Midbrain (tissue), 1 donor: ENCODE measurements around the gene COL9A3.

Experiments
- DNase-seq: peaks from one replicate; lab custom pipeline; 2025; lab: John Stamatoyannopoulos, UW

COL9A3 gene

GRCh38 chr20:62796699-62797491 is 20.0 kb upstream of the COL9A3 start:
- DNase-seq, result no peak

GRCh38 chr20:62797671-62798532 is 18.9 kb upstream of the COL9A3 start:
- DNase-seq, result no peak

- no peak for DNase-seq
Observed at GRCh38 chr20:62799036-62799435, 17.8 kb upstream of the COL9A3 start.

GRCh38 chr20:62799459-62799858 is 17.4 kb upstream of the COL9A3 start:
- no peak for DNase-seq

DNA sequence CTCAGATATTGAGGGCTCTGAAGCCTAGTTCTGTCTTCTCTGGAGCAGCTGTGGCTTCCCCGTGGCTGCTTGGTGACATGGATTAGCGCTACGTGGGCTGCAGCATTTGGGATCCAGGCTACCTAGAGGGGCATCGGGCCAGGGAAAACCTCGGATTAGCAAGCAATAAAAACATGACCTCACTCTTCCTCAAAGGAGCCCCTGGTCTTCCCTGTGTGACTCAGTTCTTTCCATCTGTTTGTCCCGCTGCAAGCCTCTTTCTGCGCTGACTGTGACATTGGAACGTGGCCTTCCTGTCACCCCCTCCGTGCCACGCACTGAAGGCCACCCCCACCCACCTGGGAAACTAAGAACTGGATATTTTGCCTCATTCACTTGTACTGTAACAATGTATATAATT is 17.0 kb upstream of the COL9A3 start:
- no peak for DNase-seq

DNA sequence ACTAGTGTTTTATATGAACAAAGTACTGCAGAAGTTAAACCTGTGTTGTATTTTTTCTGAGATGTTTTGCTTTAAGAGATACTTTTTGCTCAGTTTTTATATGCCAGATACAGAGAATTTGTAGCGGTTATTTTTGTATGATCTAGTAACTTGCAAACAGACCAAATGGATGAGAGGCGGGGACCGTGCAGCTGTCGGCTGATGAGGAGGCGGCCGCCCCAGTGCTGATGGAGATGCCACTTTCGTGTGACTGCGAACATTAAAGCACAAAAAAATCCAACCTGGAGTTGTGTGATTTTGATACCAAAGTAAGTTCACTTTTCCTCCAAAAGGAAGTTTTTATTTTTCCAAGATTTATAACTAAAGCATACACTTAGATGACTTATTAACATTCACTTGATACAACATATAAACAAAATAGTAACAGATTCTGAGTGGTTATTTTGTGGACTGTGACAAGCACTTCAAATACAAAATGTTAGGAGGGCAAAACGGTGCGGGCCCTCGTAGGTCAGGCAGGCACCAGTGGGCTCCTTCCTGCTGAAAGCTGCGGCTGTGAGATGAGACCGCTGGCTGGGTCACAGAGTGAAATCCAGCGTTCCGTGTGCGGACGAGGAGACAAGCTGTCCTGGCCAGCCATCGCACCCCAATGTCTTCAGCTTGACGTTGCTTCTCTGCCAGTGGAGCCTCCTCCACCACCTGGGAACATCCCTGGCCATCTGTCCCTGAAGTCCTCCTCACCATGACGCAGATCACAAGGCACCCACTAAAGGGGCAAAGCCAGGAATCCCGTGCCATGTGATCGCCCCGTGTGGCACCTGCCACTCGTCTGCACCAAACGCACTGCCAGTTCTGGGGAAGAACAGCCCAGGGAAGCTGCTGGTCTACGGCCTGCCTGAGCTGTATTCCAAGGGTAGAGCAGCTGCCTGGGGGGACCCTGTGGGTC is 16.3 kb upstream of the COL9A3 start:
- no peak for DNase-seq

DNA sequence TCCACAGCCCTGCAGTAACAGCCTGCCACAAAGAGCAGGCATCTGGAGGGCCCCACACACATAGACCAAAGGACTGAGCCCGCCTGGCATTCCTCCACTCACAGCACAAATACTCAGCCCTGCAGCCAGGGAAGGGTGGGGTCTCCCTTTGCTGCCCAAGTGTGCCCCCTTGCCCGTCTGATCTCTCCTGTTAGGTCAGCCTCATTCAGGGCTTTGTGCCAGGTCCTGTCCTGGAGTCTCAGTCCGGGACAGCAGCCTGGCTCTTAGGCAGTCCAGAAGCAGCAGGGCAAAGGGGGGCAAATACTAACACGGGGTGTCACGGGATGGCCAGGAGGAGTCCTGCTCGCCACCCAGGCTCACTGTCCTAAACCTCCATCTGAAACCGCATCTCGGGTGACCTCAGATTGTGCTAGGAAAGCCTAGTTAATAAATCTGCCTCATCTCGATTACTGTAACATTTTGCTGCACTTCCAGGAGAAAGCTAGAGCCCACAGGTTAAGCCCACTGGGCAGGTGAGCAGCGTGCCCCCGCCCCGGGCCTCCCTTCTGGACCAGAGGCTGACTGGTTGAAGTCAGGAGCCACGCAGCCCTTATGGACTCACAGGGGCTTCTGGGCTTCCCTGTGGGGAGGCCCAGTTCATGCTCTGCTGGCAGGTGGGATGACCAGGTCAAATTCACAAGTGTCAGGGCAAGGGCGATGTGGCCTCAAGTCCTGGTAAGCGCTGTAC is 15.4 kb upstream of the COL9A3 start:
- no peak for DNase-seq

DNA sequence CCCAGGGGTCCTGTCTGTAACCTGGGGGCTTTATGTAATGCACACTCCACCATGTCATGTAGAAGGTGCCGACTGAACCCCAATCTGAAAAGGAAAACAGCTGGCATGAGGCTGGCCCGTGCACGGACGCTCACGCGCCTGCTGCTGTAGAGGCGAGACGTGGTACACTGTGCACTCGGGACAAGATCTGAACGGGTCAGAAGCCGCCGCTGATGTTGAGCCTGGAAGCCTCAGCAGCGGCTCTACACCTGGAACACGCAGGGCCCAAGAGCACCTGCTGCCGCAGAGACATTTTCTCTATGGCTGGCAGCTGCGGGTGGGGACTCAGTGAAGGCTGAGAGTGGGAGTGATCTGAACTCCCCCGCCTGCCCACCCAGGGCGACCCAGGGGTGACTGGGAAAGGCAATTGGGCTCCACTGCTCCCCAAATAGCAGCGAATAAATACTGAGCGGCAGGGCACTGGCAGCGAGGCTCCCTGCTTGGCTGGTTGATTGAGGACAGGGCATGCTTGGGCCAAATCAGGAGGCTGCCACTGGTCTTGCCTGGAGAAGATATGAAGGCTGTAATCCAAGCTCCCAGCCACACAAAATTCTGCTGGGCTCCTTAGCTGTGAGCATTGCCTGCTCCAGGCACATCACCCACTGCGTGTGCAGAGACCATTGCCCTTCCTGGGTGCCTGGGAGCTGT is 14.7 kb upstream of the COL9A3 start:
- DNase-seq, result no peak

- DNase-seq, result peak; percentile 55
Observed at GRCh38 chr20:62804021-62804626, 12.7 kb upstream of the COL9A3 start.

DNA sequence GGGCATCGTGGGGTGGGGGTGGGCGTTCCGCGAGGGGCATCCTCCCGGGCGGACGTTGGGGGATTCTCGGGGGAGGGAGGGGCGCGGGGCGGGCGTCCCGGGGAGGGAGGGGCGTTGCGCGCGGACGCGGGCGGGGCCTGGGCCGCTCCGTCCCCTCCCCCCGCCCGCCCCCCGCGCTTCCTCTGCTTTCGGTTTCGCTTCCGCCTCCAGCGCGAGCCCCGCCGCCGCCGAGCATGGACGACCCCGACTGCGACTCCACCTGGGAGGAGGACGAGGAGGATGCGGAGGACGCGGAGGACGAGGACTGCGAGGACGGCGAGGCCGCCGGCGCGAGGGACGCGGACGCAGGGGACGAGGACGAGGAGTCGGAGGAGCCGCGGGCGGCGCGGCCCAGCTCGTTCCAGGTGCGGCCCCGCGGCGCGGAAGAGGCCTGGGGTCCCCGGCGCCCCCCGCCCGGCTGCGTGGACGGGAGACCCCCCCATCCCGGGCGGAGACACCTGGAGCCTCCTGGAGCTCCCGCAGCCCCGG is 12.2 kb upstream of the COL9A3 start, which contains the start of gene OGFR:
Gene OGFR (plus strand): TSS at position 209 of the 528 bp plus-strand sequence. CDS start 25 bp downstream, at position 234.
- DNase-seq, result peak; percentile 63

DNA sequence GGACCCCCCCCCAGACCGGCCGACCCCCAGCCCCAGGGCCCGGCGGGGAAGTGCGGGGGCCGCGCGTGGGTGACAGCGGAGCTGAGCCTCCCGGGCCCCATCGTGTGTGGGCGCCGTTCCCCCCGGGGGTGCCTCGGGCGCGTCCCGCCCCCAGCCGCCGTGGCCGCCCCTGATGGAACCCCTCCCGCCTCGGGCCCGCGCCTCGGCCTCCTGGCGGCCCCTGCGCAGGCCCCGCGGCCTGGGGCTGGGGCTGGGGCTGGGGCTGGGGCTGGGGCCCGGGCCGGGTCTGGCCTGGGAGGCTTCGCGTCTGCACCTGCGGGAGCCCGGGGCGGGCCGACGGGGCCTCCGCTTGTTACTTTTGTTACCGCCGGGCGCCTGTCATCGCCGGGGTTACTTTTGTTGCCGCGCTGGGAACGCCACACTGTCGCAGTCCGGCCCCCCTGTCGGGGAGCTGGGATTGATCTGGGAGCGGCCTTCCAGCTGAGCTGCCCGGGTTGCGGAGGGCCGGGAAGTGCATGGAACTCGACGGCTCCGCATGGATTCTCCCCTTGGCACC is 11.6 kb upstream of the COL9A3 start:
- DNase-seq, result no peak

DNA sequence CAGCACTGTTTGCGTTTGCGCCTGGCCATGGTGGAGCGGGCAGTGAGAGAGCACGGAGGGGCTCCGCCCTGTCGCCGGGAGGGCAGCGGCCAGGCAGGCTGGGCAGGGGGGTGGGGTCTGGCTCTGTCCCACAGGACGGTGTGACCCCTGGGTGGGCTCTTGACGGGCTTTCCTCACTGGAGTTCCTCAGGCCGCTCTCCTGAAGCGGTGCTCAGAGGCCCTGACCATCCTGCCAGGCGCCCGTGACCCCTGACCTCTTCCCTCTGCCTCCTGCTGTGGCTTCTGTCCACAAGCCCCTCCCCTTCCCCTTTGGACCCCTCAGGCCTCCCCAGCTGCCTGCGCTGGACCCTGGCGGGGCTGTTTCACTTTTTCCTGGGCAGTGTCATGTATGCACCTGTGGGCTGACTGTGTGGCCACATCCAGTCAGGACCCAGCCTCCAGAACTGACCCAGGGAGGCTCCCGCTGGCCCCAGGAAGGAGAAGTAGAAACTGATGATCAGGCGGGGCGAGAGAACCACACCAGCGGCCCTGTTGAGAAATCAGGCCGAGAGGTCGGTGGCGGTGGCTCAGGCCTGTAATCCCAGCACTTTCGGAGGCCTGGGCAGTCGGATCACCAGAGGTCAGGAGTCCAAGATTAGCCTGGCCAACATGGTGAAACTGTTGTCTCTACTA is 11.0 kb upstream of the COL9A3 start:
- DNase-seq, result no peak

GRCh38 chr20:62806383-62807050 is 10.3 kb upstream of the COL9A3 start:
- no peak for DNase-seq

- DNase-seq, result no peak
Observed at GRCh38 chr20:62807444-62808210, 9.2 kb upstream of the COL9A3 start.

DNA sequence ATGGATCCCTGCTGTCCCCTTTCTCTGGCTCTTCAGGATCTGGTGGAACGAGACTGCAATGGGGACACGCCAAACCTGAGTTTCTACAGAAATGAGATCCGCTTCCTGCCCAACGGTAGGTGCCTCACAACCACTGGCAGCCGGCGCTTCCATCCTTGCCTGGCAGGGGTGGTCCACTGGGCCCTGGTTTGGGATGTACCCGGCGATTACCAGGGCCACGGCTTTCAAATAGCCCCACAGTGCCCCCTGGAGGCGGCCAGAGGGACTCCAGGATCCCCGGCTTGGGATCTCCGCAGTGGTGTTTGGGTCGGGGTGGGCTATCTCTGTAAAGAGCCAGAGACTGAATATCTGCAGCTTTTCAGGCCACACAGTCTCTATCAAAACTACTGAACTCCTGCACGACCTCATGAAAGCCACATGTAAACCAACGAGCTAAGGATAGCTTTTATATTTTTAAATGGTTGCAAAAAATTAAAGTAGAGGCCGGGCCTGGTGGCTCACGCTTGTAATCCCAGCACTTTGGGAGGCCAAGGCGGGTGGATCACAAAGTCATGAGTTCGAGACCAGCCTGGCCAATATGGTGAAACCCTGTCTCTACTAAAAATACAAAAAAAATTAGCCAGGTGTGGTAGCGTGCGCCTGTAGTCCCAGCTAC is 8.5 kb upstream of the COL9A3 start:
- DNase-seq, result peak; percentile 67

DNA sequence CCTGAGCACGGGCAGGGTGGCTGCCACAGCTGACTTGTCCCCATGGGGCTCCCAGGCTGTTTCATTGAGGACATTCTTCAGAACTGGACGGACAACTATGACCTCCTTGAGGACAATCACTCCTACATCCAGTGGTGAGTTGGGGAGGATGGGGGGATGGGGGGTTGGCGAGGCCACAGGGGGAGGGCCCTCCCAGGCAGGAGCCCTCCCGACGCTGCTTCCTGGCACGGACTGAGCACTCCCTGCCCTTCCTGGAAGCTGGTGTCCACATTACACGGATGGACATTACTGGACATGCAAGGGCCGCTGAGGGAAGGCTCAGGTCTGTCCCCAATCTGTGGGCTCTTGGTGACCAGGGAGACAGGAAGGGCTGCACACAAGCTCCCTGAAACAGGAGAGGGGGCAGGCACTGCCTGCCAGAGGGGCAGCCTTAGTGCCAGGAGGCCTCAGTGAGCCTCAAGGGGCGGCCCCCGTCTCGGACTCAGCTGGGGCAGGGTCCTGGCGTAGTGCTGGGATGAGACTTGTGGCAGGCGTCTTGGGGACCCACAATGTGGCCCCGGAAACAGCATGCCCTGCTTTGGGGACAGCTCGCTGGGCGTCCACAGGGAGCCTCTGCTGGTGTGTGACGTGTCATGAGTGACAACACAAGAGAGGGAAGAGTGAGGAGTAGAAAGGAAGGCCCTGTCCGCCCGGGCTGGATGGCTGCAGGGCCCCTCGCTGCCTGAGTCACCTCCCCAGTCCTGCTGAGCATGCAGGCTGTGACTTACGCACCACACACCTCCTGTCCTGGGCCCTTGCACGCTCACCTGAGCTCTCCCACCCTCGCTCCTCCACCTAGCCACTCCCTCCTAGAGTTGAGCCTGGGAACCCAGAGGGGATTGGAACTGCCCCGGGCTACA is 7.1 kb upstream of the COL9A3 start:
- DNase-seq, result no peak
